Measurements from ENCODE around the gene ST3GAL3.

The ST3GAL3 gene

GRCh38 chr1:43977376-43978263 is 270.3 kb downstream of the ST3GAL3 start:
- DNase-seq (ENCODE audit: extremely low read depth in 1 of 2, low read depth in 1 of 2) = no peak

DNA sequence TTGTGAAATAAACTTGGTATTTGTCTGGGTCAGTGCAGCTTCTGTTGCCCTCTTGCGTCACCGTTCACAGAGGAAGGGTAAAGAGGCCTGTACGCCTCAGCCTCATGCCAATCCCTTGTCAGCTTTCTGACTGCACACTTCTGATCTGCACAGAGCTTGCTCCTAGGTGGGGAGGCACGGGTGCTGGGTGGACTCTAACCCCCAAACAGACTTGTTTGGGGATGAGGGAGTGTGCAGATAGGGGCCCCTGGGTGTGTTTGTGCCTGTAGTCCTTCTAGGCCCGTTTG is 270.9 kb downstream of the ST3GAL3 start:
- no peak for DNase-seq (ENCODE audit: extremely low read depth in 1 of 2, low read depth in 1 of 2)

GRCh38 chr1:43978551-43979260 is 271.4 kb downstream of the ST3GAL3 start, which contains the start of gene B4GALT2:
B4GALT2 (plus strand) TSS chr1:43979210; CDS start chr1:43981161, 1,951 bp downstream.
- no peak for DNase-seq (ENCODE audit: extremely low read depth in 1 of 2, low read depth in 1 of 2)

DNA sequence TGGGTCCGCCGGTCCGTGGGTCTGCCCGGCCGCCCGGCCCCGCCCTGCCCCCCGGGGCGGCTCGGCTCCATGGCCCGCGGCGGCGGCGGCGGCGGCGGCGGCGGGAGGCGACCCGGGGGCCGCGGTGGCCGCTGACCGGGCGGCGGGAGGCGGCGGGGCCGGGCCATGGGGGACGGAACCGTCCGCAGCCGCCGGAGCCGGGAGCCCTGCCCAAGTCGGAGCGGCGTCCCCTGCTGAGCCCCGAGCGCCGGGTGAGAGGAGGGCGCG is 271.9 kb downstream of the ST3GAL3 start:
- DNase-seq (ENCODE audit: extremely low read depth in 1 of 2, low read depth in 1 of 2) = no peak

DNA sequence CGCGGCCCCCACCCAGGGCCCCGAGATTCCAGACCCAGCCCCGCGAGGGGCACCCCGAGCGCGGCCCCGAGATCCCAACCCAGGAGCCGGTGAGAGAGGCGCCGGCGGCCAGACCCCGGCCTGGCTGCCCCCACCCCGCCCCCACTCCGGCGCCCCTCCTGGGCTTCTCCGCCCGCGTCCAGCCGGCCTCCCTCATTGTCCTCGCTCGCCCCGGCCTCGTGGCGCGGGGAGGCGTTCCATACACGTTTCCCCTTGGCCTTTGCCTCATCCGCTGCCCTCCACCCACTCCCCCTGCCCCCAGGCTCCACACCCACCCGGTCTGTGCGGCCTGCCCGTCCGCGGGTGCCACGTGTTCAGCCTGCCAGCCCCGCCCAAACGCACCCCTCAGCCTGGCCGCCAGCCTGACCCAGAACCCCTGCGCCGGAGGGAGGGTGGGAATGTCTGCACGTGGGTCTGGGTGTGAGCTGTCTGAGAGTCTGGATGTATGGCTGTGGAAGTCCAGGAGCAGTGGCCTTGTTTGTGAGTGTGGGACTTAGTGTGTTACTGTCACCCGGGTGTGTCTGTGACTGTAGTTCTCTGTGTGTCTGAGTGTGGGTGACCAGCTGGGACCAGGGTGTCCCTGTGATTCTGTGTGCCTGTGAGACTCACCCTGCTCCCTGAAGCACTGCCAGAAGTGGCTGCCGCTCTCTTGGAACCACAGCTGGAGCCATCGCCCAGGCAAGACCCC is 272.4 kb downstream of the ST3GAL3 start:
- no peak for DNase-seq (ENCODE audit: extremely low read depth in 1 of 2, low read depth in 1 of 2)

GRCh38 chr1:43980255-43981134 is 273.2 kb downstream of the ST3GAL3 start:
- DNase-seq (ENCODE audit: extremely low read depth in 1 of 2, low read depth in 1 of 2) = no peak
